Natural killer cell (primary cell): ENCODE data around the gene C14orf132. TPM values are rescaled to one million over a fixed set of nuclear protein-coding genes. Genes with fewer than 3 reads are reported as not detected.

ENCODE experiments used
- ATAC-seq, 3 donors: fragments of 150-1000 bp in 2 of 3; fragments of 200-7000 bp in 1 of 3; cut with Tn5 transposase; 1 replicate in 1 of 3; 2 replicates in 2 of 3; pipeline ENCODE4 v1.10.0; 2021; ENCODE audit warnings: mild to moderate bottlenecking in 2 of 3, moderate library complexity in 2 of 3
- DNase-seq, 2 donors: peaks; one replicate each; pipeline versions ENCODE4 v3.0.0 to v3.0.0-alpha.2; 2013 to 2021; ENCODE audit warnings: mixed read lengths in 1 of 2
- H3K27ac ChIP-seq: one replicate; pipeline ENCODE4 v1.5.1; 2013; ENCODE audit warnings: mild to moderate bottlenecking, low read length
- H3K27me3 ChIP-seq: one replicate; pipeline ENCODE4 v1.6.1; 2013; ENCODE audit warnings: low read length; ENCODE audit not compliant: control insufficient read depth, insufficient read depth
- H3K36me3 ChIP-seq: one replicate; pipeline ENCODE4 v1.6.1; 2013; ENCODE audit warnings: low read length; ENCODE audit not compliant: control insufficient read depth, insufficient read depth
- H3K4me1 ChIP-seq: one replicate; pipeline ENCODE4 v1.6.1; 2013; ENCODE audit warnings: low read length; ENCODE audit not compliant: control insufficient read depth, insufficient read depth
- H3K4me3 ChIP-seq: one replicate; pipeline ENCODE4 v1.5.1; 2013; ENCODE audit warnings: low read length
- H3K9me3 ChIP-seq: one replicate; pipeline ENCODE4 v1.6.1; 2013; ENCODE audit warnings: low read length; ENCODE audit not compliant: control insufficient read depth, insufficient read depth
- H3K27ac Mint-ChIP-seq, 2 donors: one replicate each; pipeline ENCODE4 v1.8.0; 2022; ENCODE audit warnings: mild to moderate bottlenecking in 2 of 2, mixed read lengths in 2 of 2, moderate library complexity in 1 of 2
- H3K27me3 Mint-ChIP-seq, 2 donors: one replicate each; pipeline ENCODE4 v1.8.0; 2022; ENCODE audit warnings: low read depth in 2 of 2, mixed read lengths in 2 of 2
- H3K36me3 Mint-ChIP-seq: one replicate; pipeline ENCODE4 v1.8.0; 2022; ENCODE audit warnings: mixed read lengths
- H3K4me1 Mint-ChIP-seq, 2 donors: one replicate each; pipeline ENCODE4 v1.8.0; 2022; ENCODE audit warnings: mixed read lengths in 2 of 2
- H3K4me3 Mint-ChIP-seq: one replicate; pipeline ENCODE4 v1.8.0; 2022; ENCODE audit warnings: mild to moderate bottlenecking, moderate library complexity, mixed read lengths
- H3K9me3 Mint-ChIP-seq, 2 donors: one replicate each; pipeline ENCODE4 v1.8.0; 2022; ENCODE audit warnings: mixed read lengths in 2 of 2
- WGBS: methylation state at CpG from one replicate; pipeline ENCODE4 v1.1.7; 2013; ENCODE audit warnings: missing lambda C conversion rate; ENCODE audit not compliant: insufficient coverage; 5-methylcytosine and 5-hydroxymethylcytosine counted together
- intact Hi-C: fragments of 100-400 bp; cut with micrococcal nuclease; formaldehyde crosslinking; loops from one replicate; pipeline ENCODE4 v1.14.2; 2022
- total RNA-seq, 4 donors: library from RNA; stranded (reverse); fragments of 120-200 nt in 1 of 4; gene quantifications; one replicate each; pipeline versions ENCODE4 v1.2.3 to v1.2.4, GENCODE V29; 2013 to 2022
- TF ChIP-seq, protein P1 (sequence below): fragments of 200-600 bp; IDR thresholded peaks from one replicate; pipeline ENCODE4 v1.8.0; 2022; ENCODE audit warnings: antibody characterized with exemption

The C14orf132 gene
- total RNA-seq, 3 donors from 2014 or later (not counting 1 experiment from before 2014, with no cell fraction given) = 0.07 to 0.23 TPM; not detected in 1

DNA sequence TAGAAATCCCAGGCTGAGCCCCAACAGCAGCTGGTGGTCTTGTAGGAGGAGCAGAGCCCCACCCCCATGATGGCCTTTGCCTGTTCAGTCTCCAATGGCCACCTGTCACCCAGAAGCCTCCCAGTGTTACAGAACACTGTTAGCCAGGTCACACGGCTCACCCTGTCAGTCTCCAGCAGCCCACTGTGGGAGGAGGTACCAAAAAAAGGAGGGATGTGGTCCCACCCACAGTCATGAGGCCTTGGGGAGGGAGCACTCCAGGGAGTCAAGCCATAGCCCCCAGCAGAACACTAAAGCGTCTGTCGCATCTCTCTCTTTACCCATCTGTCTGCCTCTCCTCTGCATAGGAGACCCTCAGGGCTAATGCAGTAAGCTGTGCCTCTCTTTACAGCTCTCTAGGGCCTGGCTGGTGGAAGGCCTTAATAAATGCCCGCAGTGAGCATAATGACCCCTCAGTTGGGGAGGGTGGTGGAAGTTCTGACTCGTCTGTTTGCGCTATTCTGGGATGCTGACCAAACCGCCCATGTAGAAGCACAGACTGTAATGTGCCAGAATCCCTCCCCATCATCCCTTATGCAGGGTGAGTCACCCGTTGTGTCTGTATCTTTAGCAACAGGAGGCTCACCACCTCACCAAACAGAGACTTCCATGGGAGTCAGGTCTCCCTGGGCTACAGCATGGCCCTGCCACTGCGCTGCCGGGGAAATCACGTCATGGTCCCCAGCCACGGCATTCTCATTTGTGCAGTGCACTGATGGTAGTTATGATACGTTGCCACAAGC is 14.6 kb downstream of the C14orf132 start:
- no peaks in the 10 kb centered on the region for H3K36me3 ChIP-seq
- ATAC-seq = no peak
- H3K9me3 Mint-ChIP-seq = no peaks in the 10 kb centered on the region
- no peak overlapping the region for H3K27ac ChIP-seq
- no peaks in the 10 kb centered on the region for H3K36me3 Mint-ChIP-seq
- no peak for DNase-seq
- H3K9me3 ChIP-seq = no peaks in the 10 kb centered on the region
- H3K4me1 ChIP-seq = no peaks in the 10 kb centered on the region
- no peak overlapping the region for H3K27ac Mint-ChIP-seq
- no peak overlapping the region for H3K4me3 ChIP-seq
- TF ChIP-seq, protein P1, sequence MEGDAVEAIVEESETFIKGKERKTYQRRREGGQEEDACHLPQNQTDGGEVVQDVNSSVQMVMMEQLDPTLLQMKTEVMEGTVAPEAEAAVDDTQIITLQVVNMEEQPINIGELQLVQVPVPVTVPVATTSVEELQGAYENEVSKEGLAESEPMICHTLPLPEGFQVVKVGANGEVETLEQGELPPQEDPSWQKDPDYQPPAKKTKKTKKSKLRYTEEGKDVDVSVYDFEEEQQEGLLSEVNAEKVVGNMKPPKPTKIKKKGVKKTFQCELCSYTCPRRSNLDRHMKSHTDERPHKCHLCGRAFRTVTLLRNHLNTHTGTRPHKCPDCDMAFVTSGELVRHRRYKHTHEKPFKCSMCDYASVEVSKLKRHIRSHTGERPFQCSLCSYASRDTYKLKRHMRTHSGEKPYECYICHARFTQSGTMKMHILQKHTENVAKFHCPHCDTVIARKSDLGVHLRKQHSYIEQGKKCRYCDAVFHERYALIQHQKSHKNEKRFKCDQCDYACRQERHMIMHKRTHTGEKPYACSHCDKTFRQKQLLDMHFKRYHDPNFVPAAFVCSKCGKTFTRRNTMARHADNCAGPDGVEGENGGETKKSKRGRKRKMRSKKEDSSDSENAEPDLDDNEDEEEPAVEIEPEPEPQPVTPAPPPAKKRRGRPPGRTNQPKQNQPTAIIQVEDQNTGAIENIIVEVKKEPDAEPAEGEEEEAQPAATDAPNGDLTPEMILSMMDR = no peak
- H3K4me3 Mint-ChIP-seq = no peak overlapping the region
- 83% methylated on average over 13 of the region's 13 CpGs for WGBS
- no peaks in the 10 kb centered on the region for H3K27me3 ChIP-seq
- H3K27me3 Mint-ChIP-seq = peaks cover 4 to 28% of the 10 kb centered on the region in 2 donors
- intact Hi-C loops = no loop called here
- H3K4me1 Mint-ChIP-seq = no peaks in the 10 kb centered on the region

DNA sequence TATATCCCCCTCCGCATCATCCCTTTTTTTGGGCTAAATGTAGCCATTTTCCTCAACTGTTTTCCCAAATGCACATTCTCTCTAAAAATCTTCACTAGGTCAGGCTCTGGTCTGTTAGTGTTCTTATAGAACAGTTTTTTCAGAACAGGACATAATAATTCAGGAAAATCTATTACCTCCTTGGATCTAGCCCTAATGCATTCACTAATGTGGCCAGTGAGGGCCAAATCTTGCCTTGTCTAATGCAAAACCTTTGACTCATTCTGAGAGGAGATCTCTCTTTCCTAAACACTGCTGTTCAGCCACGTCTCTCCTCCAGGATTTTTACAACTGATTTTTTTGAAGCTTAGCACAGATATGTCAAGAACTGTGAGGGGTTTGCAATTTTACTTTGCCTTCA is 15.5 kb downstream of the C14orf132 start:
- intact Hi-C loops = no loop called here
- Histone ChIP-seq H3K27ac (no peak overlapping the region), H3K4me3 (no peak overlapping the region), H3K4me1 (no peaks in the 10 kb centered on the region), H3K9me3 (no peaks in the 10 kb centered on the region), H3K27me3 (no peaks in the 10 kb centered on the region), H3K36me3 (no peaks in the 10 kb centered on the region)
- ATAC-seq (no peak), DNase-seq (no peak)
- Mint-ChIP-seq H3K4me3 (no peak overlapping the region), H3K9me3 (no peaks in the 10 kb centered on the region), H3K36me3 (no peaks in the 10 kb centered on the region), H3K27ac (no peak overlapping the region), H3K27me3 (peaks cover 5 to 28% of the 10 kb centered on the region in 2 donors), H3K4me1 (no peaks in the 10 kb centered on the region)
- TF ChIP-seq, protein P1 = no peak
- WGBS = 85% methylated on average over 2 of the region's 2 CpGs

DNA sequence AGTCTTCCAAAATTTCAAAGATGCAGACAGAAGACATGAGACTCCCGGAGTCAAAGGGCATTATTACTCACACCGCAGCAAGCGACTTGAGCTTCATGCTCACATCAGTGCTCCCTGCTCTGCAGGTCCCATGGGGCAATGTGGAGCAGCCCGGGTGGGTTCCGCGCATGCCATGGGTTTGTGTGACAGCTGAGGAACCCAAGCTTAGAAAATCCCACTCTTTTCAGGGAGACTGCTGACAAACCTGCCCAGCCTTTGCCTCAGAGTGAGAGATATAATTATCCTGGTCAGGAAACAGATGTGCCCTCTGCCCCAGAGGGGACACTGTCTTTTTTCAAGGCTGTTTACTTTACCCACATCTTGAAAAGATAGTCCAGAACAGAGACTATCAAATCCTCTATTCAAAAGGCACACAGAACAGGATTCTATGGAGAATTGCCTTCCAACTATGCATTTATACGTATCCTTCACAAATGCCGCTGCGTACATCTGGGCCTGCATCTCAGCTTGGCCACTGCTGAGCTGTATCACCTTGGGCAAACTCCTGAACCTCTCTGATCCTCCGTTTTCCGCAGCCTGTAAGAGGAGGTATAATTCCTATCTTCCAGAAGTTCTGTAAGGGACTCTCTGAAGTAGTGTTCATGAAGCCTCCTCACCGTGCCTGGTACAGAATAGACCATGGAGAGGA is 16.0 kb downstream of the C14orf132 start:
- ATAC-seq (no peak), DNase-seq (no peak)
- Histone ChIP-seq H3K27ac (no peak overlapping the region), H3K4me3 (no peak overlapping the region), H3K9me3 (no peaks in the 10 kb centered on the region), H3K27me3 (no peaks in the 10 kb centered on the region), H3K36me3 (no peaks in the 10 kb centered on the region), H3K4me1 (no peaks in the 10 kb centered on the region)
- H3K4me1 Mint-ChIP-seq = no peaks in the 10 kb centered on the region
- no peak overlapping the region for H3K27ac Mint-ChIP-seq
- H3K27me3 Mint-ChIP-seq = peaks cover 6 to 28% of the 10 kb centered on the region in 2 donors
- intact Hi-C loops = no loop called here
- TF ChIP-seq, protein P1 = no peak
- no peaks in the 10 kb centered on the region for H3K9me3 Mint-ChIP-seq
- no peaks in the 10 kb centered on the region for H3K36me3 Mint-ChIP-seq
- WGBS = 90% methylated on average over 12 of the region's 12 CpGs
- no peak overlapping the region for H3K4me3 Mint-ChIP-seq
